Measurements from ENCODE around the gene MYB.

DNA sequence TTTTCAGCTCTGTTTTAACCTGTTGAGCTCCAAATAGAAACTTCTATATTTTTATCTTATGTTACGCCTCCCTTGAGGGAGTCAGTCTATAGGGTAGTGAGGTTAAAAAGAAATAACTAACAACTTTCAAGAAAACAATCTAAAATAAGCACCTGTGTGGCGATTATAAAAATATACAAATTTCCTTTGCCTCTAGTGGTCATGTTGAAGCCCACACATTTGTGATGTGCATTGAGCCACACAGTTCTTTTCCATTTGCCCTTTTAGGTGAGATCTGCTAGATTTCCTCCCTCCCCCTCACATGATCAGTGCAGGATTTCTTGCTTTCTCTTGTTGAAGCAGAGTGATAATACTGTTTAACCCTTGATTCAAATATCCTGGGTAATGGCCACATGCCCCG, 84.2 kb downstream of the MYB start:
- TF ChIP-seq, protein P1, sequence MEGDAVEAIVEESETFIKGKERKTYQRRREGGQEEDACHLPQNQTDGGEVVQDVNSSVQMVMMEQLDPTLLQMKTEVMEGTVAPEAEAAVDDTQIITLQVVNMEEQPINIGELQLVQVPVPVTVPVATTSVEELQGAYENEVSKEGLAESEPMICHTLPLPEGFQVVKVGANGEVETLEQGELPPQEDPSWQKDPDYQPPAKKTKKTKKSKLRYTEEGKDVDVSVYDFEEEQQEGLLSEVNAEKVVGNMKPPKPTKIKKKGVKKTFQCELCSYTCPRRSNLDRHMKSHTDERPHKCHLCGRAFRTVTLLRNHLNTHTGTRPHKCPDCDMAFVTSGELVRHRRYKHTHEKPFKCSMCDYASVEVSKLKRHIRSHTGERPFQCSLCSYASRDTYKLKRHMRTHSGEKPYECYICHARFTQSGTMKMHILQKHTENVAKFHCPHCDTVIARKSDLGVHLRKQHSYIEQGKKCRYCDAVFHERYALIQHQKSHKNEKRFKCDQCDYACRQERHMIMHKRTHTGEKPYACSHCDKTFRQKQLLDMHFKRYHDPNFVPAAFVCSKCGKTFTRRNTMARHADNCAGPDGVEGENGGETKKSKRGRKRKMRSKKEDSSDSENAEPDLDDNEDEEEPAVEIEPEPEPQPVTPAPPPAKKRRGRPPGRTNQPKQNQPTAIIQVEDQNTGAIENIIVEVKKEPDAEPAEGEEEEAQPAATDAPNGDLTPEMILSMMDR (IDR thresholded peaks at IDR 0.05): no peak
- no peak for TF ChIP-seq POLR2A (IDR thresholded peaks at IDR 0.05)
